Colonic mucosa (tissue), 4 donors: ENCODE measurements around the gene ABHD12B. TPM values are rescaled to one million over a fixed set of nuclear protein-coding genes. Genes with fewer than 3 reads are reported as not detected.

Experiments used
- DNase-seq: peaks from one replicate; pipeline ENCODE4 v3.0.0-alpha.2; 2020
- H3K27ac ChIP-seq: fragments of 200-600 bp; one replicate; pipeline ENCODE4 v1.8.0; 2021
- H3K27me3 ChIP-seq: fragments of 200-600 bp; one replicate; pipeline ENCODE4 v1.8.0; 2021
- H3K36me3 ChIP-seq: fragments of 200-600 bp; one replicate; pipeline ENCODE4 v1.8.0; 2021
- H3K4me1 ChIP-seq: fragments of 200-600 bp; one replicate; pipeline ENCODE4 v1.8.0; 2021; ENCODE audit warnings: mild to moderate bottlenecking
- H3K4me3 ChIP-seq: fragments of 200-600 bp; one replicate; pipeline ENCODE4 v1.8.0; 2021
- H3K9ac ChIP-seq, 2 donors: one replicate each; pipeline ENCODE4 v1.7.0; 2013; ENCODE audit warnings: control low read depth in 2 of 2, low read depth in 2 of 2, low read length in 2 of 2
- H3K9me3 ChIP-seq: fragments of 200-600 bp; one replicate; pipeline ENCODE4 v1.8.0; 2021
- intact Hi-C: fragments of 100-400 bp; cut with DNase I; formaldehyde crosslinking; loops from one replicate; pipeline ENCODE4 v1.14.1; 2022
- total RNA-seq, 2 donors: library from RNA; stranded (reverse); fragmentation: NEBNext Ultra II Directional in 1 of 2; extraction: Animal tissue kit (Norgen Biotek cat#: 25700) in 1 of 2; gene quantifications; one replicate each; pipeline ENCODE4 v1.2.1, GENCODE V29; 2021
- TF ChIP-seq, protein P1 (sequence below): fragments of 200-600 bp; IDR thresholded peaks from one replicate; pipeline ENCODE4 v1.8.0; 2022; ENCODE audit warnings: antibody characterized with exemption, mild to moderate bottlenecking
- donor health status: healthy.
- donor health status: DM: no; HTN: no; CAD: no.
- donor health status: DM: no; HTN: no; CAD: no.

The ABHD12B gene
- total RNA-seq, 2 donors from 2014 or later, result 11.0 to 20.7 TPM

DNA sequence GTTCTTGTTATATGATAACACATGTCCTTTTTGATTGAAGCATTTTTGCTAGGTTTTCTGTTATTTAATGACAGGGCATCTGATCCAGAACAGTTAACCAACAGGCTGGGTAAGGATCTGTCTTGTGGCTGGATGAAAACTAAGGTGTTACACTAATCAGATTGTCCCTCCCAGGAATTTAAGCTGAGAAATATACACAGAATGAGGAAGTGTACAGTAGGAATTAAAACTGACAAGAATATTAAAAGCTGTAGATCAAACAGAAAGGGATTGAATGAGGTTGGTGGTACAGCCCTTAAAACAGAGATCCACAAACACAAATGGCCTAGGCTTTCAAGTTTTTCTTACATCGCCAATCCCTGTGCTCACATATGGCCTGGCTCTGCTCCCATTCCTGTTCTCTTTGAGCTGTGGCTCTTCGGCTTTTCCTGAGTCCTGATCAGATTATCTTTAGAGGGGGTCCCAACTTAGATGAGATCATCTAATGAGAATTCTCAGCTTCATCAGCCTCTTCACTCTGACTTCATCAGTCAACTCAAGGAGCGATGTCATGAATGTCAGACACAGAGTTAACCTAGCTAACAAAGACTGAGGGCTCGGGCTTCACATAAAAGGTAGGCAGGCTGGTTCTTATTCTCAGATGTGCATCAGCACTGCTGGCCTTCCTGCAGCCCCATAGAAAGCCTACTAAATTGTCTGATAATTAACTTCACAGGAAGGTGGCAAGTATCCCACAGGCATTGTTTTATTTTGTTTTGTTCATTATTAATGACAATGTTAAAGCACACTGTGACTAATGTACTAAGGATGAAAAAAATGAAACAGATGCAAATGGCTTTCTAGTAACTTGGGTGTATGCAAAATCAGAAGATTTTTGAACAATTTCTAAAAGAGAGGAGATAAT is 61.0 kb downstream of the ABHD12B start:
- no peak overlapping the region for H3K9ac ChIP-seq
- intact Hi-C loops, result no loop called here
- no peak overlapping the region for H3K4me3 ChIP-seq
- no peaks in the 10 kb centered on the region for H3K4me1 ChIP-seq
- no peaks in the 10 kb centered on the region for H3K36me3 ChIP-seq
- TF ChIP-seq, protein P1, sequence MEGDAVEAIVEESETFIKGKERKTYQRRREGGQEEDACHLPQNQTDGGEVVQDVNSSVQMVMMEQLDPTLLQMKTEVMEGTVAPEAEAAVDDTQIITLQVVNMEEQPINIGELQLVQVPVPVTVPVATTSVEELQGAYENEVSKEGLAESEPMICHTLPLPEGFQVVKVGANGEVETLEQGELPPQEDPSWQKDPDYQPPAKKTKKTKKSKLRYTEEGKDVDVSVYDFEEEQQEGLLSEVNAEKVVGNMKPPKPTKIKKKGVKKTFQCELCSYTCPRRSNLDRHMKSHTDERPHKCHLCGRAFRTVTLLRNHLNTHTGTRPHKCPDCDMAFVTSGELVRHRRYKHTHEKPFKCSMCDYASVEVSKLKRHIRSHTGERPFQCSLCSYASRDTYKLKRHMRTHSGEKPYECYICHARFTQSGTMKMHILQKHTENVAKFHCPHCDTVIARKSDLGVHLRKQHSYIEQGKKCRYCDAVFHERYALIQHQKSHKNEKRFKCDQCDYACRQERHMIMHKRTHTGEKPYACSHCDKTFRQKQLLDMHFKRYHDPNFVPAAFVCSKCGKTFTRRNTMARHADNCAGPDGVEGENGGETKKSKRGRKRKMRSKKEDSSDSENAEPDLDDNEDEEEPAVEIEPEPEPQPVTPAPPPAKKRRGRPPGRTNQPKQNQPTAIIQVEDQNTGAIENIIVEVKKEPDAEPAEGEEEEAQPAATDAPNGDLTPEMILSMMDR, result no peak
- no peak overlapping the region for H3K27ac ChIP-seq
- DNase-seq, result no peak
- H3K9me3 ChIP-seq, result no peaks in the 10 kb centered on the region
- H3K27me3 ChIP-seq, result no peaks in the 10 kb centered on the region

DNA sequence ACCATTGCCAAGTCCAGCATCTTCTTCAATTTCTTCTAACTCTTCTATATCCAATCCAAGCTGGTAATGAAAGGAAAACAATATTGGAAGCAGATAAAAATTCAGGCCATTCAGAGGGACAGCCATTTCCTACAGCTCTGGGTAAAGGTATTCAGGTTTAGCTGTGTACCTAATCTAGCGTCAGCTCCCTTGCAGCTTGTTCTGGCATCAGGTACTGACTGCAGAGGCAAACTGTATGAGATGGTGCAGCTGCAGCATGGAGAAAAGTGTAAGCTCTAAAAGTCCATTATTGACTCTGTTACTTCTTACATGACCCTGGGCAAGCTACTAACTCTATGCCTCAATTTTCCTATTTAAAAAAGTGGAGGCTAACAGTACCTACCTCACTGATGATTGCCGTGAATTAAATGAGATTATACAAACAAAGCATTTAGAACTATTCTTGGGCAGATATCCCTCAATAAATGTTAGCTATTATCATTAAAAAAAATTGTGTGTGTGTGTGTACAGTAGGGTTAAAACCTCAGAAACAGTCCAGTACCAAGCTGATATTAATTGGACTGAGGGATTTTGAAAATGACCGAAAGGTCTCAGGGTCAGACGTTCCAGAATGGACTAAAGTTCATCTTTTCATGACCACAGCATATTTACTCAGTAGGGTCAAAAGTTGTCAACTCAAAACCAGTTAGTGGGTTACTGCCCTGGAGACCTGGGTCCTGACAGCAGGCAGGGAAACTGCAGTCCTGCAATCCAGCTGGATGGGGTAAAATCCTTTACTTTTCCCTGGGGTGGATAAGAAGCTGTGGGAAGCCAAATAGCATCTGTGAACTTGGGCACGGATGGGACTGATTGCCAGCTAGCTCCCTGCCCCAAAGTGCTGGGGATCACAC is 63.5 kb downstream of the ABHD12B start:
- intact Hi-C loops, result no loop called here
- H3K4me3 ChIP-seq, result no peak overlapping the region
- peak; percentile 7 for DNase-seq
- H3K27me3 ChIP-seq, result no peaks in the 10 kb centered on the region
- no peaks in the 10 kb centered on the region for H3K36me3 ChIP-seq
- TF ChIP-seq, protein P1, result no peak
- no peak overlapping the region for H3K27ac ChIP-seq
- no peak overlapping the region for H3K9ac ChIP-seq
- no peaks in the 10 kb centered on the region for H3K9me3 ChIP-seq
- H3K4me1 ChIP-seq, result peaks cover 4% of the 10 kb centered on the region

DNA sequence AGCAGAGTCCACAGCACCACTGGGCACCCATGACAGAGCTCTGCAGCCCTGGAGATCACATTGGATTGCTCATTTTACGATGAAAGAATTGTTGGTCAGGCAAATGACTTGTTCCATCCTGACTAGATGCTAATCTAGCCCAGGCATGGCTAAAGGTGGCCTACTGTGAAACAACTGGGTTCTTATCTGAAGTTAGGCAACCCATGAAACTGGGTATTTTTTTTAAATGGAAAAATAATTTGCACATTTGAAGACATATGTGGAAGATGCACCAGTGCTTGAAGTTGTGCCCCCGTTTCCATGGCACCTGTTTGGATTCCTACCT is 64.1 kb downstream of the ABHD12B start:
- Histone ChIP-seq H3K27ac (no peak overlapping the region), H3K27me3 (no peaks in the 10 kb centered on the region), H3K4me3 (no peak overlapping the region), H3K9me3 (no peaks in the 10 kb centered on the region), H3K36me3 (no peaks in the 10 kb centered on the region), H3K4me1 (peaks cover 4% of the 10 kb centered on the region), H3K9ac (no peak overlapping the region)
- peak; percentile 0 for DNase-seq
- TF ChIP-seq, protein P1, result no peak
- intact Hi-C loops, result no loop called here

DNA sequence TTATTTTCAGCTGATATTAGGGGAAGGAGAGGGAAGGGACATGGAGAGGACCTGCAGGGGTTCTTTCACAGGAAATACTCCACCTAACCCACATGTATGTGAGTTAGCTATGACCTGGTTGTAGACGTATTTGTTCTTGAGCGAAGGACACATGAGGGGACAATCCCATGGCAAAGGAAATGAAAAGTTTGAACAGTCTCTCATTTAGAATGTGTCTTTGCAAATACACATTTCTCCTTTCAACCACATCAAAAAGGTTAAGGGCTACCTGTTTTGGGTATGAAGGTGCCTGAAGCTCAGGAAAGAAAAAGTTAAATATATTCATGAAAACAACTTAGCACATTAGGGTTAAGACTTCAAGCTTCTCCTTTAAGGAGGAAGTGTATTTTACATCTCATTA is 65.0 kb downstream of the ABHD12B start:
- H3K9me3 ChIP-seq, result no peaks in the 10 kb centered on the region
- TF ChIP-seq, protein P1, result no peak
- no peaks in the 10 kb centered on the region for H3K27me3 ChIP-seq
- no peak overlapping the region for H3K9ac ChIP-seq
- DNase-seq, result no peak
- no peak overlapping the region for H3K27ac ChIP-seq
- no peak overlapping the region for H3K4me3 ChIP-seq
- intact Hi-C loops, result no loop called here
- H3K4me1 ChIP-seq, result peaks cover 4% of the 10 kb centered on the region
- H3K36me3 ChIP-seq, result no peaks in the 10 kb centered on the region

DNA sequence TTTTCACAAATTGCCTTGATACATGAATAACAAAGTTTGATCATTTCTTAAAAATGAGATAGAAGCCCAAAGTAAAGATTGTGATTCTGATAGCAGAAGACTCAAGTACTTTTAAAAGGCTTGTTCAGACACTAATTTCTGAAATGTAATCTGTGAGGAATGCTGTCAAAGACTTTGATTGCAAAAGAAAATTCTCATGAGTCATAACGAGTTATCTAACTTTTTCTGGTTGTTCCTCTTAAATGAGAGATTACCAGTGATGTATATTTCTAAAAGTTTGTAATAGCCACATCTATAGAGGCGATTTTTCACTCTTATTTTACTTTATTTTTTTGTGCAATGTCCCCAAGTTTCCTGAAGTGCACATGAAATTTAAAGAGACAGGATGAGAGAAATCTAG is 65.5 kb downstream of the ABHD12B start:
- Histone ChIP-seq H3K27ac (no peak overlapping the region), H3K36me3 (no peaks in the 10 kb centered on the region), H3K9me3 (no peaks in the 10 kb centered on the region), H3K4me3 (no peak overlapping the region), H3K4me1 (peaks cover 4% of the 10 kb centered on the region), H3K9ac (no peak overlapping the region), H3K27me3 (no peaks in the 10 kb centered on the region)
- DNase-seq, result no peak
- intact Hi-C loops, result no loop called here
- TF ChIP-seq, protein P1, result no peak
